Colonic mucosa (tissue), 4 donors: ENCODE data around the gene PDLIM7. TPM values are rescaled to one million over a fixed set of nuclear protein-coding genes. Genes with fewer than 3 reads are reported as not detected.

ENCODE experiments used
- DNase-seq: peaks from one replicate; pipeline ENCODE4 v3.0.0-alpha.2; 2020
- H3K27ac ChIP-seq: fragments of 200-600 bp; one replicate; pipeline ENCODE4 v1.8.0; 2021
- H3K27me3 ChIP-seq: fragments of 200-600 bp; one replicate; pipeline ENCODE4 v1.8.0; 2021
- H3K36me3 ChIP-seq: fragments of 200-600 bp; one replicate; pipeline ENCODE4 v1.8.0; 2021
- H3K4me1 ChIP-seq: fragments of 200-600 bp; one replicate; pipeline ENCODE4 v1.8.0; 2021; ENCODE audit warnings: mild to moderate bottlenecking
- H3K4me3 ChIP-seq: fragments of 200-600 bp; one replicate; pipeline ENCODE4 v1.8.0; 2021
- H3K9ac ChIP-seq, 2 donors: one replicate each; pipeline ENCODE4 v1.7.0; 2013; ENCODE audit warnings: control low read depth in 2 of 2, low read depth in 2 of 2, low read length in 2 of 2
- H3K9me3 ChIP-seq: fragments of 200-600 bp; one replicate; pipeline ENCODE4 v1.8.0; 2021
- intact Hi-C: fragments of 100-400 bp; cut with DNase I; formaldehyde crosslinking; loops from one replicate; pipeline ENCODE4 v1.14.1; 2022
- total RNA-seq, 2 donors: library from RNA; stranded (reverse); fragmentation: NEBNext Ultra II Directional in 1 of 2; extraction: Animal tissue kit (Norgen Biotek cat#: 25700) in 1 of 2; gene quantifications; one replicate each; pipeline ENCODE4 v1.2.1, GENCODE V29; 2021
- TF ChIP-seq, protein P1 (sequence below): fragments of 200-600 bp; IDR thresholded peaks from one replicate; pipeline ENCODE4 v1.8.0; 2022; ENCODE audit warnings: antibody characterized with exemption, mild to moderate bottlenecking
- donor health status: healthy.
- donor health status: DM: no; HTN: no; CAD: no.
- donor health status: DM: no; HTN: no; CAD: no.

PDLIM7 gene
- total RNA-seq, 2 donors from 2014 or later, result 19.7 to 44.9 TPM

DNA sequence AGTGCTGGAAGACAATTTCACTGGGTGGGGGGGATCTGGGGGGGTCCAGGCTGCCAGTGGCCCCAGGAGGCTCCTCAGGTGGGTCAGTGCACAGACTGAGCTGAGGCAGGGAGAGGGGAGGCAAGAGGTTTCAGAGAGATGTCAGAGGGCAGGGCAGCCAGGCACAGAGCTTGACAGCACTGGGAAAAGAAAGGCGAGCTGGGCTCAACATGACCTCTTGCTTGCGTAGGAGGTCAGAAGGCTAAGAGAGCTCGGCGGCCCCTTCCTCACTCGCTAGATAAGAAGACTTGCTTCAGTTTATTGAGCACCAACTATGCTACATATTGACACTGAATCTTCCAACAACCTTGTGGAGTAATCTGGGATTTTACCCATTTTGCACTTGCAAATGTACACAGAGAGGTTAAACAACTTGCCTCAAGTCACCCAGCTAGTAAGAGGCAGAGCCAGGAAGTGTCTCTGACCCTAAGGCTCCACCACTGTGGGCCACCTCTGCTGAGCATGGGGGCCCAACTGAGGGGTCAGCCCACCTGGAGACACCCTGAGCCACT, 3.5 kb downstream of the PDLIM7 start:
- Histone ChIP-seq H3K36me3 (no peaks in the 10 kb centered on the region), H3K27me3 (no peaks in the 10 kb centered on the region), H3K4me3 (no peak overlapping the region), H3K9me3 (no peaks in the 10 kb centered on the region), H3K9ac (peak overlapping the region in 1 of 2 donors; percentile 72), H3K27ac (peak overlapping the region; percentile 79), H3K4me1 (peaks cover 15% of the 10 kb centered on the region)
- TF ChIP-seq, protein P1, sequence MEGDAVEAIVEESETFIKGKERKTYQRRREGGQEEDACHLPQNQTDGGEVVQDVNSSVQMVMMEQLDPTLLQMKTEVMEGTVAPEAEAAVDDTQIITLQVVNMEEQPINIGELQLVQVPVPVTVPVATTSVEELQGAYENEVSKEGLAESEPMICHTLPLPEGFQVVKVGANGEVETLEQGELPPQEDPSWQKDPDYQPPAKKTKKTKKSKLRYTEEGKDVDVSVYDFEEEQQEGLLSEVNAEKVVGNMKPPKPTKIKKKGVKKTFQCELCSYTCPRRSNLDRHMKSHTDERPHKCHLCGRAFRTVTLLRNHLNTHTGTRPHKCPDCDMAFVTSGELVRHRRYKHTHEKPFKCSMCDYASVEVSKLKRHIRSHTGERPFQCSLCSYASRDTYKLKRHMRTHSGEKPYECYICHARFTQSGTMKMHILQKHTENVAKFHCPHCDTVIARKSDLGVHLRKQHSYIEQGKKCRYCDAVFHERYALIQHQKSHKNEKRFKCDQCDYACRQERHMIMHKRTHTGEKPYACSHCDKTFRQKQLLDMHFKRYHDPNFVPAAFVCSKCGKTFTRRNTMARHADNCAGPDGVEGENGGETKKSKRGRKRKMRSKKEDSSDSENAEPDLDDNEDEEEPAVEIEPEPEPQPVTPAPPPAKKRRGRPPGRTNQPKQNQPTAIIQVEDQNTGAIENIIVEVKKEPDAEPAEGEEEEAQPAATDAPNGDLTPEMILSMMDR, result no peak
- intact Hi-C loops, result no loop called here
- DNase-seq, result no peak

DNA sequence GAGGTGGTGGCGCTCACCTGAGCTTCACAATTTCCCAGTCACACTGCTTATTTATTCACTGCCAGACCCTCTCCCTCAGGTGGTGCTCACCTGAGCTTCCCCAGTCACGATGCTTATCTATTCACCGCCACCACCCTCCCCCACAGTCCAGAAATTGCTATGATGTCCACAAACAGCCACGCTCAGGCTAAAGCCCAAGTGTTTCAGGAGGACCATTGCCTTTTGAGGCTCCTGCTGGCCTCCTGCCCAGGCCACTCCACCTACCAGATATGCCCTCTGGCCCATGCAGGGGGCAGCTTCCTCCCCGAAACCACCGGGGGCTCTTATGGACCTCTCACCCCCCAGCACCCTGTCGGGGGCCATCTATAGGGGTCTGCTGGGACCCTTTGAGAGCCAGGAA, 4.6 kb downstream of the PDLIM7 start:
- peaks cover 10% of the 10 kb centered on the region for H3K4me1 ChIP-seq
- H3K27ac ChIP-seq, result no peak overlapping the region
- H3K9ac ChIP-seq, result no peak overlapping the region
- intact Hi-C loops, result no loop called here
- H3K4me3 ChIP-seq, result no peak overlapping the region
- DNase-seq, result no peak
- H3K9me3 ChIP-seq, result no peaks in the 10 kb centered on the region
- TF ChIP-seq, protein P1, result no peak
- H3K36me3 ChIP-seq, result no peaks in the 10 kb centered on the region
- no peaks in the 10 kb centered on the region for H3K27me3 ChIP-seq

DNA sequence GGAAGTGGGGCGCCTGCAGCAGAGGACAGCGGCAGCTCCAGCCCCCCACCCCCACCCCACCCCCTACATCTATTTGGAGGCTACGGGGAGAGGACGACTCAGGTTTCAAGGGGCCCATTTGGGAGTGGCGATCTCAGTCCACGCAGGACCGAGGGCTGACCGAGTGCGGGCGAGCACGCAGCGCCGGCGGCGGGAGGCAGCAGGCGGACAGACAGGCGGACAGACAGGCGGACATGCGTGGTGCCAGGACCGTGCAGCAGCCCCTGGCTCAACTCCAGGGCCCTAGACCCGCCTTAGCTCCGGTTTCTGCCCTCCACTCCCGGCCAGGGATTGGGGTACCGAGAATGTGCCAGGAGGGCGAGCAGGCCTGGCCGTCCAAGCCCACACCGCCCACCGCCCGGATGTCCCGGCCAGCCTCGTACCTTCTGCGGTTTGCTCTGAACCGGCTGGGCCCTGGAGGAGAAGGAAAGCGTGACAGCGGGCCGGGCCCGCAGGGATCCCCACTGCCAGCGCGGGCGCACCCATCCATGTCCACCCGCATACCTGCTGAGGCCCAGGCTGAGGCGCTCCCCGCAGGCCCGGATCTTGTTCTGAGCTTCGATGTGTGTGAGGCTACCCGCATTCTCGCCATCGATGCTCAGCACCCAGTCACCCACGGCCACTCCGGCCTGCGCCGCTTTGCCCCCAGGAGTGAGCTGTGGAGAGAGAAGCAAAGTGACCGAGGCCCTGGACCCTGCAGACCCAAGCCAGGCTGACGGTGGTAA, 5.2 kb downstream of the PDLIM7 start:
- TF ChIP-seq, protein P1, result no peak
- intact Hi-C loops, result no loop called here
- Histone ChIP-seq H3K36me3 (no peaks in the 10 kb centered on the region), H3K27ac (no peak overlapping the region), H3K9ac (no peak overlapping the region), H3K4me1 (peaks cover 10% of the 10 kb centered on the region), H3K27me3 (no peaks in the 10 kb centered on the region), H3K9me3 (no peaks in the 10 kb centered on the region), H3K4me3 (no peak overlapping the region)
- no peak for DNase-seq

DNA sequence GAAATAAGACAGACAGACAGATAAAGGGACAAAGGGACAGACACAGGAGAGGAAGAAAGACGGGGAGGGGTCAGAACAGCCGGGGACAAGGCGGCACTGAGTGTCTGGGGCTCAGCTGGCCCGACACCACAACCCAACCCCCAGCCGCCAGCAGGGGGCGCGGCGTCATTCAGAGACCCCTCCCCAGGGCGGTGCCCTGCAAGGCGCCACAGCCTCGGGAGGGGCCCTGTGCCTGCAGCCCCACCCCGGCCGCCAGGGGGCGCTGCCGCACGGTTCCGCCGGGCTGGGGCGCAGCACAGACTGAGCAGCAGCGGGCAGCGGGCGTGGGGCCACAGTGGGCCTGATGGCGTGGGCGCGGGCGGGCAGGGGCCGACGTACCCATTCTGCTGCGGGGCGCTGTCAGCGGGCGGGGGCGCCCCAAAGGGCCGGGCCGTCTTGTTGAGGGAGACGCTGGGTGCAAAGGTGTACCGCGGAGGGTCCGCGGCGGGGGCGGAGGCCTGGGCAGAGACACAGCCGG, 5.9 kb downstream of the PDLIM7 start:
- H3K9ac ChIP-seq, result no peak overlapping the region
- TF ChIP-seq, protein P1, result peak; percentile 53
- no peak overlapping the region for H3K4me3 ChIP-seq
- H3K27ac ChIP-seq, result no peak overlapping the region
- DNase-seq, result no peak
- no peaks in the 10 kb centered on the region for H3K36me3 ChIP-seq
- no peaks in the 10 kb centered on the region for H3K9me3 ChIP-seq
- intact Hi-C loops, result no loop called here
- H3K27me3 ChIP-seq, result no peaks in the 10 kb centered on the region
- H3K4me1 ChIP-seq, result peaks cover 9% of the 10 kb centered on the region

DNA sequence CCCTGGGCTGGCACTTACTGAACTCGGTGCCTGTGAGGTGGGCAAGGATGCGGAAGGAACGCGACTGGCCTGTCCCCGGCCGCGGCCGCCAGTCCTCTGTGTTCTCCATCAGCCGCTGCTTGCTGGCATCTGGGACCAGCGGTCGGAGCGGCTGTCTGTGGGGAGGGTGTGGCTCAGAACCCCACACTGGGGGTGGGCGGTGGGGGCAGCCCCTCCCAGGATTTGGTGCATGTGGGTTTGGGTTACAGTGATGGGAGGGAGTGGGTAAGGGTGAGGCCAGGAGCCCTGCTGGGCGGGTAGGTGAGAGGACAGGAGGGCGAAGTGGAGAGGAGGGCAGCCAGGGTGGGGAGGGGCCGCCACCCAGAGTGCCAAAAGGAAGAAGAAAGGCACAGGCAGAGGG, 6.4 kb downstream of the PDLIM7 start:
- TF ChIP-seq, protein P1, result no peak
- Histone ChIP-seq H3K9ac (no peak overlapping the region), H3K27ac (no peak overlapping the region), H3K9me3 (no peaks in the 10 kb centered on the region), H3K4me1 (peaks cover 5% of the 10 kb centered on the region), H3K27me3 (no peaks in the 10 kb centered on the region), H3K36me3 (no peaks in the 10 kb centered on the region), H3K4me3 (no peak overlapping the region)
- intact Hi-C loops, result no loop called here
- DNase-seq, result no peak
